Fibroblast of villous mesenchyme (primary cell): Measurements from ENCODE around the gene XPOT. TPM values are rescaled to one million over a fixed set of nuclear protein-coding genes. Genes with fewer than 3 reads are reported as not detected.

ENCODE experiments used
- DNase-seq: peaks from one replicate; pipeline ENCODE4 v3.0.0-alpha.2; 2010; ENCODE audit warnings: low read depth
- H3K4me3 ChIP-seq: 2 replicates; pipeline ENCODE4 v1.5.1; 2011; ENCODE audit warnings: low read depth, mild to moderate bottlenecking, low read length
- total RNA-seq: library from RNA; depleted of rRNA; stranded (reverse); fragments of >200 nt; gene quantifications from 2 replicates; pipeline ENCODE4 v1.2.3, GENCODE V29; 2012
- TF ChIP-seq, protein P1 (sequence below): IDR thresholded peaks from 2 replicates; pipeline ENCODE4 v1.5.1; 2012; ENCODE audit warnings: low read depth, mild to moderate bottlenecking, low read length; ENCODE audit not compliant: insufficient read depth

The XPOT gene
- total RNA-seq, 1 donor: 146 TPM

DNA sequence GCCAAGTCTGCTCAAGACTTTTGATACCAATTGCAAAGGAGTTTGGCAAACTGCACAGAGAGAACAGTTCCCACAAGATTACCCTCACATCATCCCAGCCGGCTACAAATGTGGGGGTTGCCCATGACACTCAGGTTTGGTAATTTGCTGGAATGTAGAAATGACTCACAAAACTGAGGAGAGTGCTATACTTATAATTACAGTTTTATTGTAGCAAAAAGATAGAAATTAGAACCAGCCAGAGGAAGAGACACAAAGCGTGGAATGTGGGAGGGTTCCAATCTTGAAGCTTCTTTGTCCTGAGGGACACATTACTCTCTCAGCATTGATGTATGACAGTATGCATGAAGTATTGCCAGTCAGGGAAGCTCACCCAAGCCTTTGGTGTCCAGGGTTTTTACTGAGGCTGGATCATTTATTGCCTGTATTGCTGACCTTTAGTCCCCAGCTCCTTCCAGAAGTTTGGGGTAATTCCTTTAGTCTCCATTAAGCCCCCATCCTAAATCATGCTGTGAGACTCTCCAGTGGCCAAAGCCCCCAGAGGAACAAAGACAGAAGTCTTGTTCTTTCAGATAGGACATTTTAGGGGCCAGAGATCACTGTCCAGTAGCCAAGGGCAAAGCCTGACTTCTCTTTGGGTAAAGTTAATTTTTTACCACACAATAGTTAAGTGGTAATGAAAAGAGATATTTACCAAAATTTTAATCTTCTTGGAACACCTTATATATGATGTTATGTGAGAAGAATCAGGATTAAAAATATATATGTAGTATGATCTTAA, 57.6 kb downstream of the XPOT start:
- peak; percentile 81 for DNase-seq
- no peak overlapping the region for H3K4me3 ChIP-seq
- TF ChIP-seq, protein P1, sequence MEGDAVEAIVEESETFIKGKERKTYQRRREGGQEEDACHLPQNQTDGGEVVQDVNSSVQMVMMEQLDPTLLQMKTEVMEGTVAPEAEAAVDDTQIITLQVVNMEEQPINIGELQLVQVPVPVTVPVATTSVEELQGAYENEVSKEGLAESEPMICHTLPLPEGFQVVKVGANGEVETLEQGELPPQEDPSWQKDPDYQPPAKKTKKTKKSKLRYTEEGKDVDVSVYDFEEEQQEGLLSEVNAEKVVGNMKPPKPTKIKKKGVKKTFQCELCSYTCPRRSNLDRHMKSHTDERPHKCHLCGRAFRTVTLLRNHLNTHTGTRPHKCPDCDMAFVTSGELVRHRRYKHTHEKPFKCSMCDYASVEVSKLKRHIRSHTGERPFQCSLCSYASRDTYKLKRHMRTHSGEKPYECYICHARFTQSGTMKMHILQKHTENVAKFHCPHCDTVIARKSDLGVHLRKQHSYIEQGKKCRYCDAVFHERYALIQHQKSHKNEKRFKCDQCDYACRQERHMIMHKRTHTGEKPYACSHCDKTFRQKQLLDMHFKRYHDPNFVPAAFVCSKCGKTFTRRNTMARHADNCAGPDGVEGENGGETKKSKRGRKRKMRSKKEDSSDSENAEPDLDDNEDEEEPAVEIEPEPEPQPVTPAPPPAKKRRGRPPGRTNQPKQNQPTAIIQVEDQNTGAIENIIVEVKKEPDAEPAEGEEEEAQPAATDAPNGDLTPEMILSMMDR: no peak

DNA sequence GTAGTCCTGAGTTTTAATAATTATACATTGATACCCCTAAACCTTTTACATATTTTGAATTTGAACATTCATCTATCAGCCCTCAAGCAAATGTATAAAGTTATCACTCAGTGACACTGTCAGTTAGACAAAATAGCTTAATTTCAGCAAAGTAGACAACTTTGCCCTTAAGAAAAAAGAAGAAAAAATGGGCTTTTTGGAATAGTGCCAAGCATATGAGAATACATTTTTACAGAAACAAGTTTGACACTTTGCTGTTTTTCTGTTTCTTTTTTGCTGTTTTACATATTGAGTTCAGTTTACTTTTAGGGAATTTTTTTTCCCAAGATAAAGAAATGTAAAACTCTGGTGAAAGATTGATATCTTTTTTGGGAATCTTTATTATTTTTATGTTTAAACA, 62.0 kb downstream of the XPOT start:
- TF ChIP-seq, protein P1: no peak
- DNase-seq: no peak
- H3K4me3 ChIP-seq: no peak overlapping the region

DNA sequence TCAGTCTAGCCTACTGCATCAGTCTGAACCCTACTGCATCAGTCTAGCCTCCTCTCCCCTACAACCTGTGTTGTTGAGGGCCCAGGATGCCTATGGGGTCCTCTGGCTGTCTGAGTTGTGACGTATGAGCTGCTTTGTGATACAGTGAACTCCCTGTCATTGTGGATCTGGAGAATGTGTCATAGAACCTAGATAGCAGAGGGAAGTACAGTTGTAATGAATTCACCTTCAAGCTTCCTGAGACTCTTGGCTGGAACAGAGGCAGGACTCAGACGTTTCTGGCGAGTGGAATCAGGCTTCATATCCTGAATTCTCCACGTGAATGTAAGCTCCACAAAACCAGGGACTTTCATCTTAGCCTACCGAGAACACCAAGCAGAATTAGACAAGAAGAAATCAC, 64.8 kb downstream of the XPOT start:
- TF ChIP-seq, protein P1: no peak

DNA sequence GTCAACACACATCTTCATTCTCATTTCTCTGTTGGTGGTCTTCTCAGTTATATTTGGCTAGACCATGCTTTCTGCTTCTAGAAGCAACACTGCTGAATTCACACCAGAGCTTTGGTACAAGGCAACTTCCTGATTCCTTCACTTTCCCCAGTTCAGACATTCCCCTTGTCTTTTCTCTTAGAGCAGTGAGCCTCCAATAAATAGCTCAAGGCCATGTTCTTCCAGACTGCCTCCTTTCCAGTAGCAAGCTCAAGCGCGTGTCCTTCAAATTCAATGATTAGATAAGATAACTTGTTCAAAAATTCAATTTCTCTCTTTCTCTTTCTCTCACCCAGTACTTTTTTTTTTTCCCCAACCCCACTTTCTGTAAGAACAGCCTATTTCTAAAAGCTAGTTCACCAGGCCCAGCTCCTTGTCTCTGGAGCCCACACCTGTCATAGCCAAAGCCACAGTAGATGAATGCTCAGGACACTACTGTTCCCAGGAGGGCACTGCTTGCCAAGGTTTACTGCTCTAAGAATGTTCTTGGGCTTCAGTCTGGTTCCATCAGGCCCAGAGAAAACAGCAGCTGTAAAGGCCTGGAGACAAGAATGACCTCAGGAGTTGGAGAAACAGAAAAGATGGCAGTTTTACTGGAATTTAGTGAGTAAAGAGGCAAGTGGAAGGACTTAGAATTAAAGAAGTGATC, 65.4 kb downstream of the XPOT start:
- no peak for DNase-seq
- TF ChIP-seq, protein P1: no peak

More for the DNA sequence above, 64.8 kb downstream of the XPOT start:
- no peak for DNase-seq
- no peak overlapping the region for H3K4me3 ChIP-seq

DNA sequence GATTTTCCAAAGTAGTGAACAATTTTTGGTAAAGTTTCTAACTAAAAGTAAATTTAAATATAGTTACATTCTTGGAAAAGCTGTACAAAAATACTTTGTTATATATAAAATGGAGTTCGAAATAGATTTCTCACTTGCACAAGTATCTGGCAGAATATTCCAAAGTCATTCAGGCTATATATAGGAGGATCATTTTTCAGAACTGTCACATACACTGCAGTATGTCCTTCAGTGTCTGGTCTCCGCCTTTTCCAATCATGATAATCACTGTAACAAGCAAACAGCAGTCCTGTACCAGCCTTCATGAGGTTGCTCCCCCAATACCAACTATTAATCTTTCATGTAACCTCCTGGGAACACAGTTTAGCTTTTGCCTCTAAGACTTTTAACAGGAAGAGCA, 66.3 kb downstream of the XPOT start:
- TF ChIP-seq, protein P1: no peak
- no peak for DNase-seq
- no peak overlapping the region for H3K4me3 ChIP-seq

More for the DNA sequence above, 65.4 kb downstream of the XPOT start:
- no peak overlapping the region for H3K4me3 ChIP-seq

DNA sequence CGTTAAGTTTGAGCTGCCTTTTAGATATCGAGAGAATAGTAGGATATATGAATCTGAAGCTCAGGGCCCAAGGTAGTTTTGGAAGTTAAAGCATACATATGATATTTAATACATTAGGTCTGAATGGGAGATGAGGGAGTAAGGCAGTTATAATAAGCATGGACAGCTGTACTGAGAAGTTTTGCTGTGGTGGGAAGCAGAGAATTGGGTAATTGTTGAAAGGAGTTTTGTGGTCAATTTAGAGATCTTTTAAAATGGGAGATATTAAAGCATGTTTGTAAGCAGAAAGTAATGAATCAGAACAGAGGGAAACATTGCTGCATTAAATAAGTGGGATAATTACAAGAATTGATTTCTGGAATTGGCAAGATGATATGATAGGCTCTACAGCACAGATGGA, 69.0 kb downstream of the XPOT start:
- TF ChIP-seq, protein P1: no peak
- no peak for DNase-seq
- H3K4me3 ChIP-seq: no peak overlapping the region
